HepG2 (cell line): ENCODE data around the gene ZMYND19. TPM values are rescaled to one million over a fixed set of nuclear protein-coding genes. Genes with fewer than 3 reads are reported as not detected.

Experiments
- ATAC-seq: fragments of 200-7000 bp; cut with Tn5 transposase; 3 replicates; pipeline ENCODE4 v1.9.1; 2020; ENCODE audit warnings: mild to moderate bottlenecking, moderate library complexity
- BruUV-seq: library from RNA; stranded (reverse); fragments of 400-500 nt; replicated peaks from 2 replicates; lab custom pipeline; 2021; lab: Mats Ljungman, UMichigan
- CTCF ChIA-PET: fragments of 300-600 bp; formaldehyde crosslinking; extraction: SDS; loops from one replicate; lab custom pipeline; 2021; ENCODE audit warnings: low total read pairs, inconsistent platforms, low intra/inter-chr PET ratio; lab: Yijun Ruan, JAX
- POLR2A ChIA-PET: fragments of 350-600 bp; sonication (Branson Sonifier 250); formaldehyde crosslinking; loops from one replicate; lab custom pipeline; 2020; ENCODE audit warnings: antibody characterized with exemption, inconsistent platforms; lab: Yijun Ruan, JAX
- DNase-seq: peaks from one replicate; pipeline ENCODE4 v3.0.0-alpha.2; 2015; ENCODE audit warnings: low spot score
- FAIRE-seq: peaks from 3 replicates; lab custom pipeline; 2011; peaks lifted over from hg19 to GRCh38; lab: Jason Lieb, UNC
- H2AFZ ChIP-seq: one replicate; pipeline ENCODE4 v1.6.1; 2011; ENCODE audit warnings: low read length, inconsistent platforms
- H3K27ac ChIP-seq: fragments of 300-600 bp; 3 replicates; pipeline ENCODE4 v1.8.0; 2011; ENCODE audit warnings: mixed run types, mild to moderate bottlenecking, mixed read lengths, low read length, inconsistent platforms; ENCODE audit not compliant: insufficient read depth; ENCODE audit errors: extremely low read length
- H3K27me3 ChIP-seq, 2 experiments: fragments of 200-600 bp in 1 of 2; 2 replicates in 1 of 2; 3 replicates in 1 of 2; pipeline versions ENCODE4 v1.6.0 to v1.8.0; 2011; ENCODE audit warnings: low read length in 2 of 2, mild to moderate bottlenecking in 2 of 2, moderate library complexity in 2 of 2, inconsistent platforms in 1 of 2; ENCODE audit not compliant: insufficient read depth in 2 of 2, control insufficient read depth in 1 of 2
- H3K36me3 ChIP-seq, 2 experiments: fragments of 200-600 bp in 1 of 2; replicated peaks in 1 of 2; 2 replicates in 1 of 2; 3 replicates in 1 of 2; pipeline versions ENCODE4 v1.5.1 to v1.8.0; 2011; ENCODE audit warnings: low read length in 2 of 2, inconsistent platforms in 1 of 2; ENCODE audit not compliant: insufficient read depth in 2 of 2, control insufficient read depth in 1 of 2
- H3K4me1 ChIP-seq: 2 replicates; pipeline ENCODE4 v1.5.1; 2012; ENCODE audit warnings: low read length, inconsistent platforms; ENCODE audit not compliant: insufficient read depth
- H3K4me2 ChIP-seq: 2 replicates; pipeline ENCODE4 v1.6.0; 2011; ENCODE audit warnings: low read depth, low read length, inconsistent platforms
- H3K4me3 ChIP-seq, 3 experiments: fragments of 200-600 bp in 1 of 3; sonication (generic), shearing (Covaris generic) in 1 of 3; replicated peaks in 1 of 3; 2 replicates each; pipeline ENCODE4 v1.5.1; 2011 to 2016; ENCODE audit warnings: low read length in 3 of 3, inconsistent platforms in 2 of 3, low read depth in 2 of 3, mild to moderate bottlenecking in 2 of 3, control low read depth in 1 of 3, mixed read lengths in 1 of 3; ENCODE audit not compliant: insufficient read depth in 1 of 3
- H3K79me2 ChIP-seq: one replicate; pipeline ENCODE4 v1.6.1; 2011; ENCODE audit warnings: low read length, inconsistent platforms; ENCODE audit not compliant: insufficient read depth
- H3K9ac ChIP-seq: 2 replicates; pipeline ENCODE4 v1.6.0; 2011; ENCODE audit warnings: mild to moderate bottlenecking, low read depth, low read length, inconsistent platforms; ENCODE audit not compliant: insufficient read depth
- H3K9me3 ChIP-seq: 2 replicates; pipeline ENCODE4 v1.5.1; 2012; ENCODE audit warnings: mild to moderate bottlenecking, low read length
- H4K20me1 ChIP-seq: 2 replicates; pipeline ENCODE4 v1.6.0; 2011; ENCODE audit warnings: inconsistent platforms, mild to moderate bottlenecking, low read length, moderate library complexity; ENCODE audit not compliant: insufficient read depth
- AFF4 ChIP-seq: sonication (generic); formaldehyde crosslinking; IDR thresholded peaks from 2 replicates; pipeline ENCODE4 v1.4.0; 2020; ENCODE audit warnings: missing genetic modification reagents
- FOSL2 ChIP-seq: sonication (generic); formaldehyde crosslinking; IDR thresholded peaks from 2 replicates; pipeline ENCODE4 v1.4.0; 2020; ENCODE audit warnings: missing genetic modification reagents
- MXD4 ChIP-seq: IDR thresholded peaks from 2 replicates; pipeline ENCODE4 v1.6.1; 2016; ENCODE audit warnings: mild to moderate bottlenecking, missing biosample characterization, missing genetic modification reagents
- NFE2L1 ChIP-seq: sonication (generic); formaldehyde crosslinking; IDR thresholded peaks from 2 replicates; pipeline ENCODE4 v1.4.0; 2020; ENCODE audit warnings: missing genetic modification reagents, mild to moderate bottlenecking, borderline replicate concordance
- ZKSCAN1 ChIP-seq: fragments of 150-350 bp; IDR thresholded peaks from 2 replicates; pipeline ENCODE4 v1.6.1; 2014; ENCODE audit warnings: low read length
- ZNF335 ChIP-seq: sonication (generic); formaldehyde crosslinking; IDR thresholded peaks from 2 replicates; pipeline ENCODE4 v1.4.0; 2020; ENCODE audit warnings: missing genetic modification reagents
- ZNF615 ChIP-seq: sonication (generic); formaldehyde crosslinking; IDR thresholded peaks from 2 replicates; pipeline ENCODE4 v1.5.0; 2020; ENCODE audit warnings: mild to moderate bottlenecking, missing genetic modification reagents, borderline replicate concordance
- WGBS: methylation state at CpG from one replicate; pipeline ENCODE4 v1.1.6; 2017; ENCODE audit warnings: low lambda C conversion rate; 5-methylcytosine and 5-hydroxymethylcytosine counted together
- in situ Hi-C: cut with HindIII; loops from 2 replicates; pipeline ENCODE4 v1.10.0; 2017; ENCODE audit warnings: low pct_unique_long_range_greater_than_20kb; ENCODE audit not compliant: extremely low pct_ligation_motif_present
- intact Hi-C: fragments of 100-400 bp; cut with micrococcal nuclease; formaldehyde crosslinking; loops from one replicate; pipeline ENCODE4 v1.10.0; 2022; ENCODE audit not compliant: unreplicated experiment
- polyA plus RNA-seq, 8 experiments: library from polyadenylated mRNA; depleted of rRNA in 3 of 8; stranded (reverse) in 7 of 8; unstranded in 1 of 8; fragments of >200 nt; fragmentation: Illumina TruSeq in 4 of 8; extraction: Trizol in 4 of 8; gene quantifications; 2 replicates each; pipeline versions ENCODE4 v1.2.1 to v1.2.3, GENCODE V29; 2011 to 2016; ENCODE audit warnings: low read depth in 4 of 8, missing spikeins in 1 of 8, mixed read lengths in 1 of 8; ENCODE audit not compliant: insufficient read depth in 1 of 8
- total RNA-seq, 5 experiments: library from RNA; depleted of rRNA; stranded (reverse); fragments of >200 nt; fragmentation: Illumina TruSeq; extraction: Trizol; gene quantifications; 2 replicates each; pipeline ENCODE4 v1.2.3, GENCODE V29; 2016; ENCODE audit warnings: low read depth in 1 of 5
- TF ChIP-seq, protein P1 (sequence below): sonication (generic); formaldehyde crosslinking; IDR thresholded peaks from 2 replicates; pipeline ENCODE4 v1.8.1; 2023; ENCODE audit warnings: mild to moderate bottlenecking, missing genetic modification reagents
- TF ChIP-seq, protein P2 (sequence below): sonication (generic); formaldehyde crosslinking; IDR thresholded peaks from 2 replicates; pipeline ENCODE4 v1.4.0; 2020; ENCODE audit warnings: mild to moderate bottlenecking, low read depth, missing genetic modification reagents

Gene ZMYND19
- total and polyA plus RNA-seq, 2 of the 13 experiments (the other 11 are each of a cell fraction or from before 2014, with no cell fraction given), result 21.3 to 38.7 TPM

- TF ChIP-seq, protein P1, sequence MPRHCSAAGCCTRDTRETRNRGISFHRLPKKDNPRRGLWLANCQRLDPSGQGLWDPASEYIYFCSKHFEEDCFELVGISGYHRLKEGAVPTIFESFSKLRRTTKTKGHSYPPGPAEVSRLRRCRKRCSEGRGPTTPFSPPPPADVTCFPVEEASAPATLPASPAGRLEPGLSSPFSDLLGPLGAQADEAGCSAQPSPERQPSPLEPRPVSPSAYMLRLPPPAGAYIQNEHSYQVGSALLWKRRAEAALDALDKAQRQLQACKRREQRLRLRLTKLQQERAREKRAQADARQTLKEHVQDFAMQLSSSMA (CRISPR knock-in tag), result no peak
- no peak for TF ChIP-seq FOSL2 (CRISPR knock-in tag)
Measured at GRCh38 chr9:137621131-137621757, 30.9 kb upstream of the ZMYND19 start (continued).

DNA sequence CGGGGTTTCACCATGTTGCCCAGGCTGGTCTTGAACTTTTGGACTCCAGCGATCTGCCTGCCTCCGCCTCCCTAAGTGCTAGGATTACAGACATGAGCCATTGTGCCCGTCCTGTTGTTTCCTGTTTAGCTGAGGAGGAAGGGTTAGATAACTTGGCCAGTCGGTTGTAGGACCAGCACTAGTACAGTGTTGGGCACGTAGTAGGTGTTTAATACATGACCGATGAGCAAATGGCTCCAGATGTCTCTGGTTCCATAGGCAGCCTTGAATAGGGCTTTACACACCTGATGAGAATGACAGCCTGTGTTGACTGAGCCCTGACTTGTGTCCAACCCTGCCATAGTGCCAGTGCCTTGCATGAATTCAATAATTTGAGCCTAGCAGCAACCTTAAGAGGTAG, 30.3 kb upstream of the ZMYND19 start:
- CTCF ChIA-PET, result no interaction called here
- H3K79me2 ChIP-seq, result peaks cover 73% of the 10 kb centered on the region
- peak overlapping the region in 2 of 3 experiments; percentile 83 to 90; a peak in 2 of 6 replicates for H3K4me3 ChIP-seq
- peaks cover 14% of the 10 kb centered on the region for H4K20me1 ChIP-seq
- intact Hi-C loops, result loop anchor here (5.0 kb wide), 1 partner anchor 42 kb away; no protein-coding TSS in a partner anchor
- FAIRE-seq, result no peak
- H3K36me3 ChIP-seq, result peaks cover 2 to 4% of the 10 kb centered on the region in 2 experiments; a peak in 2 of 5 replicates
- peaks cover 38% of the 10 kb centered on the region for H3K4me1 ChIP-seq
- peak overlapping the region; percentile 21; the same call in 1 of the 2 replicates for H3K9ac ChIP-seq
- H3K27me3 ChIP-seq, result no peaks in the 10 kb centered on the region; a peak in 1 of 5 replicates
- no peak overlapping the region for H3K27ac ChIP-seq
- TF ChIP-seq ZNF615 (CRISPR knock-in tag) (no peak), ZKSCAN1 (peak; percentile 75), AFF4 (CRISPR knock-in tag) (no peak), MXD4 (CRISPR knock-in tag) (no peak), NFE2L1 (CRISPR knock-in tag) (no peak), ZNF335 (CRISPR knock-in tag) (no peak)
- TF ChIP-seq, protein P2, sequence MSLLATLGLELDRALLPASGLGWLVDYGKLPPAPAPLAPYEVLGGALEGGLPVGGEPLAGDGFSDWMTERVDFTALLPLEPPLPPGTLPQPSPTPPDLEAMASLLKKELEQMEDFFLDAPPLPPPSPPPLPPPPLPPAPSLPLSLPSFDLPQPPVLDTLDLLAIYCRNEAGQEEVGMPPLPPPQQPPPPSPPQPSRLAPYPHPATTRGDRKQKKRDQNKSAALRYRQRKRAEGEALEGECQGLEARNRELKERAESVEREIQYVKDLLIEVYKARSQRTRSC (CRISPR knock-in tag), result no peak
- no TSS peak for BruUV-seq
- DNase-seq, result no peak
- H2AFZ ChIP-seq, result no peak overlapping the region
- POLR2A ChIA-PET, result interaction anchor here (0.9 kb wide), 1 partner anchor 50 kb away, joined by 3 read pairs; no protein-coding TSS in a partner anchor
- ATAC-seq, result no peak
- peak overlapping the region; percentile 76 for H3K4me2 ChIP-seq
- in situ Hi-C loops, result no loop called here
- H3K9me3 ChIP-seq, result no peaks in the 10 kb centered on the region
- 58% methylated on average over 6 of the region's 7 CpGs for WGBS
